Renal pelvis (tissue), 4 donors: ENCODE results near the gene BTBD16. TPM values are rescaled to one million over a fixed set of nuclear protein-coding genes. Genes with fewer than 3 reads are reported as not detected.

Experiments used
- DNase-seq: peaks from one replicate; pipeline ENCODE4 v3.0.0-alpha.2; 2013
- polyA plus RNA-seq, 3 donors: library from polyadenylated mRNA; unstranded; fragments of 120-200 nt; gene quantifications; one replicate each; pipeline ENCODE4 v1.2.1, GENCODE V29; 2013; ENCODE audit not compliant: insufficient read length in 3 of 3

The BTBD16 gene
- polyA plus RNA-seq, 3 donors, result 0.37 to 1.3 (median 0.96) TPM

DNA sequence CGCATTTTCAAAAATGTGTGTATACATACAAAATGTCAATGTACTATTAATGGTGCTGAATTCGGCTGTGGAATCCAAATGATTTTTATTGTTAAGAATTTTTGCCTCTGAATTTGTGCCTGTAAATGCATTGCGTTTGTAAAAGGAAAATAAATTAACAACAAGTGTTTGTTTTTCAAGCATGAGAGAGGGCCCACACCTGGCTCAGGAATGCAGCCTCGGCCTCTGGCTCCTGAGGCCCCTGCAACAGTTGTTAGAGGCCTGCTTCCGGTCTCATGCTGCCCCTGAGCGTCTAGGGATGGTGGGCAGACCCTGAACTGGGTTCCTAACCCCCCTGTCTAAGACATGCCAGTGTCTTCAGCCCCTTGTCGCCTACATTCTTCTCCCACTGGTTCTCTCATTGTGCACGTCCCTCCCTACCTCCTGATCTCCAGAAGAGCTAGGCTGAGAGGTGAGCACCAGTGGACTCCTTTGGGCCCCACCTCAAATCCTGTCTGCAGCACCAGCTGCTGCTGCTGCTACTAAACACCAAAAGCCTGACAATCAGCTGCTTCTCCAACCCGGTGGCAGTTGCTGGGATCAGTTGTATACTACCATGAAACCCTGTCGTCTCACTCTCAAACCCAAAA lies 1.9 kb upstream of the BTBD16 start:
- no peak for DNase-seq

DNA sequence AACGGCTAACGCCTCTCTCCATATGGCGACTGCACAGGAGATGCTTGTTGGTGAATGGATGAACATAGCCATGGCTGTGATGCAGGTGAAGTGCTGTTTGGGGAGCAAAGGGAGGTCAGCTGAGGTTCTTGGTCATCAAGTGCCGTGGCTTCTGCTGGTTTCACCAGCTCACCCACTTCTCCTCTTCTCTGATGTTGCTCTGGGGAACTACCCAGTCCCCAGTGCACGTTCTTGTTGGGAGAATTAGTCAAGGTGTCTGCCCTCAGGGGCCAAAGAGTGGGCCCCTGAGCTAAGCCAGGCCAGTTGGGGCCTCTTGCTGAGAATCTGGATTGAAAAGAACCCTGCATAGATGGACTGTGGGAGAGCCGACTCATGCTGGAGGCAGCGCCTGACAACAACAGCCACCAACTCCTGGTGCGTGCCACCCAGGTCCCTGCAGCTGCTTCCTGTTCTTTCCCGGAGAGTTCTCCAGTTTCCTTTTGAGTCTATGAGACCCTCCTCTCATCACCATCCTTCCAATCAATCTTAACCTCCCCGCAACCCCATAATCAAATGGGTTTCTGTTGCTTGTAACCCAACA lies 3.0 kb downstream of the BTBD16 start:
- no peak for DNase-seq

DNA sequence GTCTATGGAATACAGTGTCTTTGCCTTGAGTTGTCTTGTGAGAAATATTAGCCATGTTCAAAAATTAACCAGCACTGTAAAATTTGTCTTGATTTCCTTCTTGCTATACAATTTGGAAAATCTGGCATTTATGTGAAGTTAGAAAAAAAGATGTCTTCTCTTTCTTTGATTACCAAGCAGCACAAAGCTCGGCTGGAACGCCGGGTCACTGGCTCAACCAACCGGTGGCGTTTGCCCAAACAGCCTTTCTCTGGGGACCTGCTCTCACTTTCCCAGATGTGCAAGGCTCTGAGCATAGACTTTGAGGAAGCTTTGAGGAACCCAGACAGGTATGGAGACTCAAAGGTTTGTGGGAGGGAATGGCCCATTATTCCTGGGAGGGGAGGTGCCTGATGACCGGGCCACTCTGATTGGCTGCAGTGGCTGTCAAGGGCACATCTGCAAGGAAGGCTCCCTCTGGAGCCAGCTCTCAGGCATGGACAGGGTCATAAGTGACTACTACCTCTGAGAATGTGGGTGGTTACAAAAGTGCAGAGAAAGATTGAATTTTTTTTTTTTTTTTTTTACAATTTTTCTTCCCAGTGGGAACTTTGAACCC lies 5.6 kb downstream of the BTBD16 start:
- DNase-seq, result no peak

DNA sequence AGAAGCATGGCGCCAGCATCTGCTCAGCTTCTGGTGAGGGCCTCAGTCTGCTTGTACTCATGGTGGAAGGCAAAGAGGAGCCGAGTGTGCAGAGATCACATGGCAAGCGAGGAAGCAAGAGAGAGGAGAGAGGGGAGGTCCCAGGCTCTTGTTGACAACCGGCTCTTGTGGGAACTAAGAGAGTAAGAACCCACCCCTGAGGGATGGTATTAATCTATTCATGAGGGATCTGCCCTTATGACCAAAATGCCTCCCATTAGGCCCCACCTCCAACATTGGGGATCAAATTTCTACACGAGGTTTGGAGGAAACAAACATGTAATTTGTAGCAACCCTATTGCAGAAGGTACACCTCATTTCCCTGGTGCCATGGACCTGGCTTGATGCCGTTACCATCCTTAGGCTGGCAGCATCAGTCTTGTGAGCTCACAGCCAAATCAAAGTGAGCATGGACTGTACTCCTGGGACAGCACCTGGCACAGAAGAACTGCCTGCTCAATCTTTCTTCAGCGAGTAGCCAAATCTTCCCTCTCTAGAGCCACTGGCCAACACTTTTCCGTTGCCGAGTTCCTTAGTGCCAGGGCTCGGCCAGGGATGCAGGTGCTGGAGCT lies 6.5 kb downstream of the BTBD16 start:
- no peak for DNase-seq

DNA sequence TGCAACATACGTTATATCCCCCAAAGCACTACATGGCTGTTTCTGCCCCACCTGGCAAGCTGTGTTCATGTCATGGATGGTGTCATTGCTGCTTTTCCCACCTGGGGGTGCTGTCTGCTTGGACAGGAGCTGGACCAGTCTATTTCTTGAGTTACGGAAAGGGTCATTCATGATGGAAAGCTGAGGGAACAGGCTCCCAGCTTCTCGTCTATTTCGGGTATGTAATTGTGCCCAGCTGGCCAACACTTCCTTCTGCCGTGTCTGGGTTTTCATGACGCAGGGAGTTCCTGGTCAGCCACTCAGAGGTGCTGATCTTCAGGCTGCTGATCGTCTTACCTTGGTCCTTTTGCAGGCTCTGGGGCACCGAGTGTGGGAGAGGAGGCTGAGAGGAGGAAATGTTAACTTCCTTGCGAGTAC lies 8.6 kb downstream of the BTBD16 start:
- peak; percentile 53 for DNase-seq

DNA sequence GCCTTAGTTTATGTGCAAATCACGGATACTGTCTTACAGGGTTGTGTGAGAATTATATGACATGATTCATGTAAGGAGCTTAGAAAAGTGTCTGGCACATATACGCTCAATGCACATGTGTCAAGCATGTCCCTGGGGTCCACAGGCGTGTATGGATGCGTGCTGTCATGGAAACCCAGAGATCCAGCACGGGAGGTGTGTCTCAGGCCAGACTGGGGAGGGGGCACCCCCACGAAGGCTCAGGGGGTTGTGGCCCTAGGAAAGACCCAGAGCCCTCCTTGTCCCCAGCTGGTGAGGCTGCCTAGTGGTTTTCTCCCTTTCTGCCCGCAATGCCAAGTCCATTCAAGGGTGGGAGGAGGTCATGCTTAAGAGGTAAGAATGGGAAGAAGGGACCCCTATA lies 9.1 kb downstream of the BTBD16 start:
- no peak for DNase-seq

DNA sequence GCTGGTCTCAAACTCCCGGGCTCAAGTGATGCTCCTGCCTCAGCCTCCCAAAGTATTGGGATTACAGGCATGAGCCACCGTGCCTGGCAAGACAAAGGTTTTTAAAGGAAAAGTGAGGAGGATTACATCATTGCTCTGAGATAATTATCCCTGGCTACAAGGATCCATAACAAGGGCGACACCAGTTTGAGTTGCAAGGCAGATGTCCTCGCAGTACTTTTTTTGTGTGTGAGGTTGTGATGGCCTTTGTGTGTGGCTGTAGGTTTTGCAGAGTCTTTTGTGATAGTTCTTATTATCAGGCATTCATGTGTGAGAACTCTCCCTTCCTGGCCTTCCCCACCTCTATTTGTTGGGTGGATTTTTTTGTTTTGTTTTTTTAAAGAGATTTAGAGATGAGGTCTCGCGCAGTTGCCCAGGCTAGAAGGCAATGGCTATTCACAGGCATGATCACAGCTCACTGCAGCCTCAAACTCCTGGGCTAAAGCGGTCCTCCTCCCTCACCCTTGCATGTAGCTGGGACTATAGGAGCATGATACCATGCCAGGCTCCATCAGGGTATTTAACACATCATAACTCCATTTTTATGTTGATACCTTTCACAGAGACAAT lies 10.0 kb downstream of the BTBD16 start:
- DNase-seq, result no peak

DNA sequence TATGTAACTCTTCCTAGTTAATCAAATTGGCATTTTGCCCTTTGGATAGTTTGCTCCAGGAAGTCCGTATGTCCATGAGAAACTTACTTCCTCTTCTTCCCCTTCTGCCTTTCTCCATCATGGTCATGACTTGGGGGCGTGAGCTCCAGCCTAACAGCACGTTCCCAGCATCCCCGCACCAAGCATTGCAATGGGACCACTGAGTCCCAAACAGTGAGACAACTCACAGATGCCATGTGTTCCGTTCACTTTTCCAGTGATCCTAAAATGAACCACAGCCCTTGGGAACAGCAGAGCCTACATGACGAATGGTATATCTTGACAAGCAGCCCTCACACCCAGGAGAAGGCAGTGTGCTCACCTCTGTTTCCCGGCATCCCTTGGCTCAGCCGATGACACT lies 10.7 kb downstream of the BTBD16 start:
- no peak for DNase-seq

DNA sequence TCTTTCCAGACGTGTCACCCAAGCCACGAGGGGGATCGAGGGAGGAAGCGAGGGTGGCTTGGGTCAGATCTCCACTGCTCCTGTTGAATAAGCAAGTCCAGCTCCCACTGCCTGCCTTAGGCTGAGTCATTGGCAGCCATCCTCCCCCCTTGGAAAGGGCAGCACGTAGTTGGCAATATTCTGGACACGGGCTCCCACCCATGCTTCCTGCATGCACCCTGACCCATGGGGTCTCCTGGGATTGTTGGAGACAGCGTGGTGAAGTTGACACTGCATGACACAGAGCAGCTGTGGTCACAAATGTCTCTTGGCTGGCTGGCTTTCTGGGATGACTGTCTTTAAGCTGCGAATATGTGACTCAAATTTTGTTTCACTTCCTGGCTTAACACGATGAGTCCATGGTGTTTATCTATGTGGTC lies 11.2 kb downstream of the BTBD16 start:
- DNase-seq, result no peak

DNA sequence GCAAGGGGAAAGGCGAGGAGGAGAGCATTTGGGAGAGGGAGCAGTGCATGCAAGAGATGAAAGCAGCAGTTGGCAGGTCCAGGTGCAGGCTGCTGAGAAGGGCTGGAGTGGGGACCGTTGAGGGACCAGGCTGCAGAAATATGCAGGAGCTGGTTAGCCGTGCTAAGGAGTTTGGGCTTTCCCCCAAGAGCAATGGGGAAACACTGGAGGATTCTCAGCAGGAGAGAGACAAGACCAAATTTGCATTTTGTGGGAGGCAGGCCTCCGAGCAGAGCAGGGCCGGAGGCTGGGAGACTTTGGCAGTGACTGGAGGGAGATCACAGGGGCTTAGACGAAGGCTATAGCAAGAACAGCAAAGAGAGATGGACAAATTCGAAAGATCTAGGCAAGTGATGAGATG lies 11.8 kb downstream of the BTBD16 start:
- no peak for DNase-seq

DNA sequence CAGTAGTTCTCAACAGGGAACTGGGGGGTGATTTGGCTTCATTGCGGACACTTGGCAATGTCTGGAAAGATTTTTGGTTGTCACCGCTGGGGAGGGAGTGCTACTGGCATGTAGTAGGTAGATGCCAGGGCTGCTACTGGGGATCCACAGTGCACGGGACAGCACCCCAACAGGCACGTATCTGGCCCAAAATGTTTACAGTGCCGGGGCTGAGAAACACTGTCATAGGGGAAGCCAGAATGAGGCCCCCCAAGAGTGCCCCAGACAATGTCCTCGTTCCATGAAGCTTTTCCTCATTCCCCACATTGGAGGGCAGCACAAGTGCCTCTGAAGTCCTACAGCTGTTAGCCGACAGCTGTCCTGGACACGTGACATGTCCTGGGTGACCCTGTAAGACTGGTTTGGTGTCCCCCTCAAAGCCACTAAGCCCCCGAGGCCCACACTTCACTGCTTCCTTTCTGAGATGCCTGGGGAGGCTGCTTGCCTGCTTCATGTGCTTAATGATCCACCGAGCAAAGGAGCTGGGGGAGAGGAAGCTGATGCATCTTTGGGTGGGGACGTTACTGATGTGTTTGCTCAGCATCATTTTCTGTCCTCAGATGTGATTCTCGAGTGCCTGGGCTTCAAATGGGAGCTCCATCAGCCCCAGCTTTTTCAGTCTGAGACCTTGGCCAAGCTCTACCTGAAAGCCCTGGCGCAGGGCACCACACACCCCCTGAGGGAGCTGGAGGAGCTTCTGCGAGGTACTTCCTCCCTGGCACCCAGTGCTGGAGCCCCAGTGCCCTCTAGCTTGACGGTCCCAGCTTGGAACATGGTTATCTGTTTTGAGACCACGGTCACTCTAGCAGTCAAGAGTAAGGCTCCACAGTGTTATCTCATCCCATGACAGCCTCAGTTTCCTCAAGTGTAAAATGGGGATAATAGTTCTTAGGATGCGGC lies 14.7 kb downstream of the BTBD16 start:
- no peak for DNase-seq

DNA sequence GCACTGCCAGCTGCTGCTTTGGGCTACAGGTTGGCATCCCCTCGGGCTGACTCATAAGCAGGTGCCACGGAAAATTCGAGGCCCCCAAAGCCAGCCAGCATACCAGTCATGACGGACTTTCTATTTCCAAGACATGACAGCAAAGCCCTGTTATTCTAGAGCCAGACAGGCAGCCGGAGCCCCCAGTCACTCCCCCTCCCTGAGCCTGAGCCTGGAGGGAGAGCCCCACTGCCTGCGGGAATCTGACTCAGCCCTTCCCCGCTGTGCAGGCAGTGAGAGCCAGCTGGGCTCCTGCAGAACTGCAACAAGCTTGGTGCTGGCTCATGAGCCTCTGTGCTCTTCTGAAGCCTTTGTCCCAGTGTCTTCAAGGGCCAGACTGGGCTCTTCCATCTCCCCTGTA lies 15.8 kb downstream of the BTBD16 start:
- DNase-seq, result no peak

DNA sequence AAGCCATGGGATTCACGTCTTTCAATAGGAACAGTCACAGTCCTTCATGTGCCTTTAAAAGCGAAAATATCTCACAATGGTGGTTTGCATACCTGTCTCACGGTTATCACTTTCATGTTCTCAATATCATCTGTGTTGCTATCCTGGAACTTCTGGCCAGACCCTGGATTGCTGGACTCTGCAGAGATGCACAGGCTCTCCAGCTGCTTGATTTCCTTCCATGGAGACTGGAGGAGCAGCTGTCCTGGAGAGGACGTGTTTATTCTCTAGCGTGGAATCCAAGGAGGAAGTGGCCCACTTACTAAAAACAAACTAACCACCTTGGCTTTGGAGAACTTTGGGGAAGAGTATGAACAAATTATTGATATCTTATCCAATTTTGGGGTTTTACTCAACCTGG lies 16.5 kb downstream of the BTBD16 start:
- DNase-seq, result no peak

DNA sequence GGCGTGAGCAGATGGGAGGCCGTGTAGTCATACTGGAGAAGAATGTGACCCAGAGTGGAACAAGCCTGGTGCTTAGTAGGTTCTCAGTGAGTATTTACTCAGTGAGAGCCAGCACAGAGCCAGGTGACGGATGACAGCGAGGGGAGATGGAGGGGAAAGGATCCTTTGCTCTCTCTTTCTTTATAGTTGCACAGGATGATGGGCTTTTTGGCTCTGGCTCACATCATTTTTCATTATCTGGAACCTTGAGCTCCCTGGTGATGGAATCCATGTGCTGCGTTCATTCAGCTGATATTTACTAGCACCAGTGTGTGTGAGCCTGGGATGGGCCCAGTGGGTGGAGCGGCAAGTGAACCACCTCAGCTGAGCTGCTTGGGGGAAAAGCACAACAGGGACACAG lies 17.2 kb downstream of the BTBD16 start:
- no peak for DNase-seq

DNA sequence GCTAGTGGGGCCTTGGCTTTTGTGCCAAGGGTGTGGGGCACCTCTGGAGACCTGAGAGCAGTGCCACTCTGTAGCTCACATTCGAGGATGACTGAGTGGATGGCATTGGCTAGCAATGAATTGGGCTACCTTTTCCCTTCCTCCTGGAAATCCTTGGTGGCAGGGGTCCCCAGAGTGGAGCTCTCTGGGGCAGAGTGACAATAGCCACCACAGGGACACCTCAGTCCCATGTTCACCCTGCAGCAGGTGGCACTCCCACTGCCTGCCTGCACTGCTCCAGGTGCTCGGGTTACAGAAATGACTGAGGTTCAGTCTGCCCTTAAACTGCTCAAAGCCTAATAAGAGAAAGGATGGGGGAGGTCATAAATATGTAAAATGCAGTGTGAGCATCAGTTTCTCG lies 17.8 kb downstream of the BTBD16 start:
- DNase-seq, result no peak

DNA sequence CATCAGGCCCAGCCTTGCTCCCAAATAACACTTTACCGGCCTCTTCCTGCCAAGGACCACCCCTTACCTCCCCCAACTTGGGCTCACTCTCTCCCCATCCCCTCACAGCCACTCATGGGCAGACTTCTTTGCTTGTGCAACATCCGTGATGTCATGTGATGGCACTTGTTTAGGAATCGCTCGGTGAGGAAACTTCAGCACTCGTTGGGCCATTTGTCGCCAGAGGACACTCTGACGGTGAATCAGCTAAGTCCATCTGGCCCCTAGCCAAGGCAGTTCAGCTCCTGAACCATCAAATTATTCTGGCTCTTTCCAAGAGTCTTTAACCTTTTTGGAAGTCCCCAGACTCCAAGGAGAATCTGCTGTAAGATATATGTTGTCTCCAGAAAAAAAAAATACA lies 19.2 kb downstream of the BTBD16 start:
- no peak for DNase-seq

DNA sequence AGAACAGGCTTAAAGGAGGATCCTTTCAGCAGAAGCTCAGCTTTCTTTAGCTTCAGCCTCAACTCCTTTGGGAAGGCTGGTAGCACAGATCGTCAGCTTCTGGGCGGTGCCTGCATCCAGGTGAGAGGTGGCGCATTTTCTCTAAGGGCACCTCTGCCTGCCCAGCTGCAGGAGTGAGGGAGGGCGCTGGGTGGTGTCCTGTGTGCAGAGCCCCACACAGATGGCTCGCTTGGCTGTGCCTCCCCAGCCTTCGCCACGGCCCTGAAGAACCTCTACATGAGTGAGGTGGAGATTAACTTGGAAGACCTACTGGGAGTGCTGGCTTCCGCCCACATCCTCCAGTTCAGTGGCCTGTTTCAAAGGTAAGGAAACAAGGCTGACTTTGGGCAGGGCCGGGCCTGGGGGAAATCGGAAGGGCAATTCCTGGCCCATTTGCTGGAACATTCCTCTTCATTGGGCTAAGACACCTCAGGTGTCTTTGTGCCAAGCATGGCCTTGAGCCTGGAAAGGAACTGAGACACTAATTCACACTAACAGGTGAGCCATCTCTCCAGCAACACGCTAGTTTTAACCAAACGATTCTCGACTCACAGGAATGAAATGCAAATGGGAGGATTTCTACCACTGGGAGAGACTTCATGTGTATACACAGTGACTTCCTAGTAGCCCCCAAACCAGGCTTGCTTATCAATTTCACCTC lies 19.9 kb downstream of the BTBD16 start:
- DNase-seq, result no peak

DNA sequence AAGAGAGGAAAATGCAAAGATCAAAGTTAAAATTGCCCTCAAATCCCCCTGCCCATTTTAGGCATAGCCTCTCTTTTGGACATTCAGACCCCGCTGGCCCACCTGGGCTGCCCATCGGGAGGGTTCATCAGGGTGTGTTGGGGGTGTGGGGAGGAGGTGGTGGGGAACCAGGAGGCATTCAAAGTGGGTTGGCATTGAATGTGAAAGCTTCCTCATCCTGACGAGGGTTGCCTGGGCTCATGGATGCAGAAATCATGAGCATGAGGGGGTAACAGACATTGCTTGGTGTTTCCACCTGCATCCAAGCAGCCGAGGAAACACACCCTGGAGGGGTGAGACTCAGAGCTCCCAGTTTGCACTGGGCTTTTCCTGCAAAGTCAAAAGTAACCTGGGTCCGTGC lies 20.6 kb downstream of the BTBD16 start:
- no peak for DNase-seq

DNA sequence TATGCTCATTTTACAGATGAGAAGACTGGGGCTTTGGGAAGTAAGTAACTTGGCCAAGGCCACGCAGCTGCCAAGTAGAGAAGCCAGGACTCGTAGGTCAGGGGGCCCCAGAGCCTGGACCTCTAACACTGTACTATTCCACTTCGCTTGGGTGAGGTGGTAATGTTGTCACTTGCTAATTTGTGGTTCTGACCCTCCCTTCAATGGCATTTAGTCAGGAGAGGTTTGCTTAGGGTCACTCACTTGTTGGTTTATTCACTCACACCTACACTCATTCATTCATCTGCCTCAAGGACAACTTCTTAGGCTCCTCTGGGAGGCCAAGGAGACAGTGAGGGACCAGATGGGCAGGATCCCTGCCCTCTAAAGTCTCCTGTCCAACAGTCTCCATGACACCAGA lies 21.3 kb downstream of the BTBD16 start:
- DNase-seq, result no peak

DNA sequence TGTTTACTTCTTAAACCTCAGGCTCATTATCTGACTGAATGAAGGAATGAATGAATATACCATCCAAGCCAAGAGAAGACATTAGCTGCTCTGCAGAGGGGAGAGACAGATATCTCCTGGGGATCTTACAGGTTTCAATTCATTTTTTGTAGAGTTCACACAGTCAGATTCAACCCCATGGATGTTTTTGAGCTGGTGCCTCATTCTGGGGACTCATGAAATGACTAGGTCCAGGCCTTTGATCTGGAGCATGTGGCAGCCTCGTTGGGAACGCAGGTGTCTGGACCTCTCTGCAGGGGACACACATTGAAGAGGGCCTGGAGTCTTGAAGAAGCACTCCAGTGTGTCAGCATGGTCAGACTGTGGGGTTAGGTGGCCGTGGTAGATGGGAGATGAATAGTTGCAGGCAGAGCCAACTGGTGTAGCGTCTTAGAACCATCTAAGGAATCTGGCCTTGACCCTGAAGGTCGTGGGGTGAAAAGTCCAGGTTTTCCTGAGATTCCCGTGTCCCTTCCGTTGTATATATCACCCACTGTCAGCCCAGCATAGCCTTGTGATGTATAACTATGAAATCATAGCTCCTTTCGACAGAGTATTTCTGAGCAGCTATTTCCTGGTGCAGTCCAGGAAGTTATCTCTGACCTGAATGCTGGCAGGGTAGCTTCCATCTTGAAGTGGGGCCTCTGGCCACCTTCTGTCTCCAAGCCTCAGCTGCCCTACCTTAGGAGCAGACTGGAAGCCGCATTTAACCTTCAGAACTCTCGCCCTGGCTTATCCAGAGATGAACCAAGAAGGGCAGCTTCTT lies 22.3 kb downstream of the BTBD16 start:
- no peak for DNase-seq
